NCI-H2196 (cell line): ENCODE results near the gene RTN4.
"Not testable (repeated sequence)": the region's sequence is repeated elsewhere in the genome, so short reads cannot be mapped to it uniquely, and the experiment has no call there.

Source experiments
- DNase-seq: peaks from one replicate; lab custom pipeline; 2025; ENCODE audit not compliant: unreplicated experiment; lab: John Stamatoyannopoulos, UW

The RTN4 gene

DNA sequence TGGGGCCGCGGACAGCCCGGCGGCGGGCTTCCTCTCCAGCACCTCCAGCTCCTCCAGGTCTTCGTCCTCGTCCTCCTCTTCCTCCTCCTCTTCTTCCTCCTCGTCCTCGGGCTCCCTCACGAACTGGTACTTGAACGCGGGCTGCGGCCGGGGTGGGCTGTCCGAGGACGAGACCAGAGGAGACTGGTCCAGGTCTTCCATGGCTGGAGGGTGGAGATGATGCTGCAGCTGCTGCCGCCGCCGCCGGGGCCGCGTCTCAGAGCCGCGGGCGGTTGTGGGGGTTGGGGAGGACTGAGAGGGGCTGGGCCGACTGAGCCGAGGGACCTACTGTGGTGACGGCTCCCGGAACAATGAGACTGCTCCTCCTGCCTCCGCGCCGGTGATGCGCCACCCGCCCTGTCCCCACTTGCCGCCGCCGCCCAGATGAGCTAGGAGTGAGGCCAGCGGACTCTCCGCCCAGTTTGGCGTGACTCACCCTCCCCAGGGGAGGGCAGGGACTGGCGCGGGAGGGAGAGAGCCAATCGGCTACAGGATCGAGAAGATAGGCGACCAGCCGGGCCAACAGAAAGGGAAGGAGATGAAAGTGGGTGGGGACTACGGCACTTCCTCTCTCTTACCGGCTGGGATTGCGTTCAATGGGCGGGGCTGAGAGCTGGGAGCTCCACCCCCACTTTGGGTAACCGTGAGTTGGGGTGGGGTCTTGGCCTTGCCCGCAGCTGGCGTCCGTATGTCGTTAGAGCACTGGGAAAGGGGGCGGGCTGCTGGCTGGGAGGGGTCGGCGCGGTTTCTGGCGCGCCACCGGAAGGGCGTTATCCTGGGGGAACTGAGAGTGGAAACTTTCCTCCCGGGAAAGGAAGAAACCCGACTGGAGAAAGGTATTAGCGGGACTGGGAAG is at the start of gene RTN4:
Gene RTN4 (minus strand): TSS at position 352 of the 895 bp plus-strand sequence. CDS start 151 bp downstream, at position 201.
- peak; percentile 91 for DNase-seq

- DNase-seq = no peak
Measured at GRCh38 chr2:55099493-55099877, 49.2 kb upstream of the RTN4 start.

GRCh38 chr2:55097461-55098410 is 47.5 kb upstream of the RTN4 start:
- DNase-seq = no peak

- no peak for DNase-seq
Measured at GRCh38 chr2:55097082-55097460, 46.8 kb upstream of the RTN4 start.

DNA sequence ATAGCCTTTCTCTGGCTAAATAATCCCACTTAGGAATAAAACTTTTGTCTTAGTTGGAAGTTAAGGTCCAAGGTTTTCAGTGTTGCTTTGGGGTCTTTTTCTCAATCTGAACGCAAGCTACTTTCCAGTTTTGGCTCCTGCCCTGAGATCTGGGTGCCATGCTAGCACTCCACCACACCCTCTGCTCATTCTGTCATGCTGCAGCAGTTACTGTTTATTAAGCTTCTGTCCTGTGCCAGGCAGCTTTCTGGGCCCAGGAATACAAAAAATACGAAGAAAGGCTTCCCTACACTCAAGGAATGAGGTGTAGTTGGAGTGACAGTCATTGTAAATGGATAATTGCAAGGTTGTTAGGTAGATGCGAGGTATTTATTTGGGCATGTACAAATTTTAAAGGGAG is 46.3 kb upstream of the RTN4 start:
- no peak for DNase-seq

DNA sequence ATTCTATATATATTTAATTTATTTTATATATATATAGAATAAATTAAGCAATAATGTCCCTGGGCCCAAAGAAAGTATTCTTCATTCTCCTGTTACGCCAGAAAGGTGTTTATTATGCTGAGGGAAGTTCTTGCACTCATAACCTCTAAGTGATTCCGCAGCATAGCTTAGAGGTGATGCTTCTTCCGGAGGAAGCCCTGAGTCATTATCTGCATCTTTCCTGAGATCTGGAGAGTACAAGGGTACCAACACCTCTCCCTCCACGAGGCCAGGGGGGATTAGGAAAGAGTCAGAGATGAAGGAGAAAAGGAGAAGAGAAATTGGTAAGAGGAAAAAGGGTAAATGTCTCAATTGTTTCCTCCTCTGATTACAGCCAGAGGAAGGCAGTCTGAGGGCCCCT is 43.1 kb upstream of the RTN4 start:
- no peak for DNase-seq

GRCh38 chr2:55092439-55092838 is 42.2 kb upstream of the RTN4 start:
- no peak for DNase-seq

GRCh38 chr2:55091681-55092080 is 41.4 kb upstream of the RTN4 start:
- DNase-seq = not testable (repeated sequence)

- no peak for DNase-seq
Measured at GRCh38 chr2:55090702-55091101, 40.5 kb upstream of the RTN4 start.

GRCh38 chr2:55089726-55090125 is 39.5 kb upstream of the RTN4 start:
- DNase-seq = no peak

DNA sequence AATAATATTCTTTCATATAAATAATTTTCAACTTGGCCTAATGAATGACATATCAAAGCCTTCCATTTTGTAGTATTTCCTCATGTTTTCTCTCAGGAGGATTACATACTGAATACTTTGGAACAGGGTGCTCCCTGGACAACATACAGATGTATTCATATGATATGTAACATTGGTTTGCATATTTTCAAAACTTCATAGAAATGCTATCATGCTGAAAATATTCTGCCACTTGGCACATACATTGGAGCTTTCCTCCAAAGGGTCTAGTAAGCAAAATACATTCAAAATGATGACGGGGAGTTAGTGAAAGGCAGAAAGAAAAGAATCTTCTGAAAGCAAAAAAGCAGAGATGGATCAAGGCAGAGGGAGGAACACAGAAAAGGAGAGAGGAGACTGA is 38.1 kb upstream of the RTN4 start:
- DNase-seq = no peak

DNA sequence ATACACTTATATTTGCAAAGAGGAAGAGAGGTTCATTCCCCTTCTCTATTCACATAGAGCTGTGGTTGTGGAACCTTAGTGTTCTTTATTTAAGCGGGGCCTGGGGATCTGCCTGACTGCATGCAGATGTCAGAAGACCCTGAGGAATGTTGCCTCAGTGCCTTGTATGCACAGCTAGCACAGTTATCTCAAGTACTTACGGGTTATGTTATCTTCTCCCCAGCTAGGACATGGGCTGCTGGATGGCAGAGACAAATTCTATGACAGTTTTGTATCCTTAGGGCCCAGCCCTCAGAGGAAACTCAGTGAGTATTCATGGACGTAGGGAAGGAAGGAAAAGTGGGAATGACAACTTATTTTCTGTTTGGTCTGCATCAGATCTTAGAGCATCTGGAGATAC is 37.7 kb upstream of the RTN4 start:
- no peak for DNase-seq

- DNase-seq = no peak
Measured at GRCh38 chr2:55087501-55087900, 37.2 kb upstream of the RTN4 start.

DNA sequence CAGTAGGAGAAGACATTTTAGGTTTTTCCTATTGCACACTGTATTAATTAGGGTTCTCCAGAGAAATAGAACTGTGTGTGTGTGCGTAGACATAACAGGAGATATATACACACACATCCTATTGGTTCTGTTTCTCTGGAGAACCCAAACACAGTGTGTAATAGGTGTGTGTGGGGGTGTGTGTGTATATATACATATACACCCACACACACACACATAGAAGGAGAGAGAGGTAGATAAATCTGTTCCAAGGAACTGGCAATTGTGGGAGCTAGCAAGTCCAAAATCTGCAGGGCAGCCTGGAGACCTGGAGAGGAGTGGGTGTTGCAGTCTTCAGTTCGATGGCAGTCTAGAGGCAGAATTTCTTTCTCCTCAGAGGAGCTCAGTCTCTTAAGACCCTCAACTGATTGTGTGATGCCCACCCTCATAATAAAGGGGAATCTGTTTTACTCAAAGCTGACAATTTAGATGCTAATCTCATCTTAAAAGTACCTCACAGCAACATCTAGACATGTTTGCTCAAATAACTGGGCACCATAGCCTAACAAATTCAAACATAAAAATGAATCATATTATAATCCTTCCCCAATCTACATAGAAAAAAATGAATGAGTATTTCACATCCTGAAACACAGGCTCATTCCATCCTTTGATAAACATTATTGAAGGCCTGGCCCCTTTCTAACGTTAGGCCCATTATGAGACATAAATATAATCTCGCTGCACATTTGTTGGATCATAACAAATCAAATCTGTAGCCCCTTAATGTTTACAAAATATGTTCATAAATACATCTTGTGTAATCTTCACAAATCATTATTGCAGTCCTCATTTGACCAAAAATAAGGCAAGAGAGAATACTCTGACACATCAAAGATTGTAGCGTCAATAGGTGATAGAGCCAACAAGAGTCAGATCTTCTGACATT is 35.1 kb upstream of the RTN4 start:
- no peak for DNase-seq

GRCh38 chr2:55084641-55085040 is 34.4 kb upstream of the RTN4 start:
- no peak for DNase-seq

DNA sequence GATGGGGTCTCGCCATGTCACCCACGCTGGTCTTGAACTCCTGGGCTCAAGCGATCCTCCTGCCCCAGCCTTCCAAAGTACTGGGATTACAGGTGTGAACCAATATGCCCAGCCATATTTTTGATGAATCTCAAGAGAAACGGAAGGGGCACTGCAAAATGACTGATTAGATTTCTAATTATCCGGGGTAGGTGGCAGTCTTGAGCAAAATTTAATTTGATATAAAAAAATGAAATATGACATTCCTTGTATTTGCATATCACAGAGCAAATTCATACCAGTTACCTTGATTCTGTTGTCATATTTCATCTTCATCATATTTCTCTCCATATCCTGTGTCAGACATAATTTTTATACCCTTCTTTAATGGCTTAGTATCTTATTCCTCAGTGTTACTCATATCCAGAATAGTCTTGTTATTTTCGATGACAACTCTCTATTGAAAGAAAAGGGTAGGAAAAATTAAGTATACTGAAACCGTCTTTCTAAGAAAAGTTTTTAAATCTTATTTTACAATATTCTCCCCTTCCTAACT is 30.0 kb upstream of the RTN4 start:
- no peak for DNase-seq

DNA sequence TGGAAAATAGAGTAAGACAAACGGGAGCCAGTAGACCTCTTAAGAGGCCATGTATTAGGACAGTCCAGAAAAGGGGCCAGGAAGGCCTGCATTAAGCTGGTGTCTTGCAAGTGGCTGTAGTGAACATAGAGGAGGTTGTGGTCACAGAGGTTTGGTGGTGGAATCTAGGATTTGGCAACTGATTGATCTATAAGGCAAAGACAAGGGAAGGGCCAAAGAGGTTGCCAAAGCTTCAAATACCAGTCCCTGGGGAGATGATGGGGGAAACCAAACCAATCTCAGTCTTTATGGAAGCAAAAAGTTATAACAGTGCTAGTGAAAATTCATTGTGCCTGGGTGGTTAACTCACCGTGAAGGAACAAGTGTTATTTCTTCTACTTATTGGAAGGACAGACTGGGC is 28.7 kb upstream of the RTN4 start:
- no peak for DNase-seq

GRCh38 chr2:55076721-55077120 is 26.5 kb upstream of the RTN4 start:
- no peak for DNase-seq

GRCh38 chr2:55076019-55076418 is 25.8 kb upstream of the RTN4 start:
- not testable (repeated sequence) for DNase-seq
